Measurements from ENCODE around the gene FBN2. TPM values are rescaled to one million over a fixed set of nuclear protein-coding genes. Genes with fewer than 3 reads are reported as not detected.
A peak's percentile ranks its signal among the peaks of the same experiment; 100 is the strongest.

The FBN2 gene
- total and polyA plus RNA-seq, 2 experiments from 2014 or later: 725 to 2,094 TPM

GRCh38 chr5:128339585-128339984 lies 198.5 kb downstream of the FBN2 start:
- H3K4me1 ChIP-seq (ENCODE audit: low read depth): no peaks in the 10 kb centered on the region
- TF ChIP-seq CTCF (IDR thresholded peaks at IDR 0.05; ENCODE audit: low read depth, low read length): no peak
- peaks cover 100% of the 10 kb centered on the region for H3K36me3 ChIP-seq
- no peak for DNase-seq (ENCODE audit: low read depth in 1 of 2, low spot score in 1 of 2)
- peak overlapping the region; percentile 82 for H3K27ac ChIP-seq
- H3K27me3 ChIP-seq: no peaks in the 10 kb centered on the region
- H3K9me3 ChIP-seq (ENCODE audit: low read depth): no peaks in the 10 kb centered on the region
- H3K4me3 ChIP-seq: no peak overlapping the region

GRCh38 chr5:128338649-128339048 lies 199.4 kb downstream of the FBN2 start:
- no peak for DNase-seq (ENCODE audit: low read depth in 1 of 2, low spot score in 1 of 2)
- no peak for TF ChIP-seq CTCF (IDR thresholded peaks at IDR 0.05; ENCODE audit: low read depth, low read length)
- no peaks in the 10 kb centered on the region for H3K9me3 ChIP-seq (ENCODE audit: low read depth)
- peak overlapping the region; percentile 82 for H3K27ac ChIP-seq
- peaks cover 100% of the 10 kb centered on the region for H3K36me3 ChIP-seq
- no peaks in the 10 kb centered on the region for H3K27me3 ChIP-seq
- no peak overlapping the region for H3K4me3 ChIP-seq
- H3K4me1 ChIP-seq (ENCODE audit: low read depth): no peaks in the 10 kb centered on the region

GRCh38 chr5:128335339-128335738 lies 202.7 kb downstream of the FBN2 start:
- peaks cover 100% of the 10 kb centered on the region for H3K36me3 ChIP-seq

GRCh38 chr5:128334010-128334716 lies 203.9 kb downstream of the FBN2 start:
- H3K9me3 ChIP-seq (ENCODE audit: low read depth): no peaks in the 10 kb centered on the region
- H3K27me3 ChIP-seq: no peaks in the 10 kb centered on the region
- no peak for DNase-seq (ENCODE audit: low read depth in 1 of 2, low spot score in 1 of 2)
- no peaks in the 10 kb centered on the region for H3K4me1 ChIP-seq (ENCODE audit: low read depth)
- H3K27ac ChIP-seq: peak overlapping the region; percentile 82
- no peak for TF ChIP-seq CTCF (IDR thresholded peaks at IDR 0.05; ENCODE audit: low read depth, low read length)
- peaks cover 100% of the 10 kb centered on the region for H3K36me3 ChIP-seq
- H3K4me3 ChIP-seq: no peak overlapping the region

More at GRCh38 chr5:128335339-128335738, 202.7 kb downstream of the FBN2 start:
- no peak for DNase-seq (ENCODE audit: low read depth in 1 of 2, low spot score in 1 of 2)
- H3K4me3 ChIP-seq: no peak overlapping the region
- no peaks in the 10 kb centered on the region for H3K27me3 ChIP-seq
- H3K4me1 ChIP-seq (ENCODE audit: low read depth): no peaks in the 10 kb centered on the region
- TF ChIP-seq CTCF (IDR thresholded peaks at IDR 0.05; ENCODE audit: low read depth, low read length): no peak
- peak overlapping the region; percentile 82 for H3K27ac ChIP-seq
- no peaks in the 10 kb centered on the region for H3K9me3 ChIP-seq (ENCODE audit: low read depth)

- Histone ChIP-seq H3K4me1 (ENCODE audit: low read depth) (no peaks in the 10 kb centered on the region), H3K4me3 (no peak overlapping the region), H3K36me3 (peaks cover 100% of the 10 kb centered on the region), H3K27ac (peak overlapping the region; percentile 82), H3K27me3 (no peaks in the 10 kb centered on the region), H3K9me3 (ENCODE audit: low read depth) (no peaks in the 10 kb centered on the region)
- no peak for DNase-seq (ENCODE audit: low read depth in 1 of 2, low spot score in 1 of 2)
- no peak for TF ChIP-seq CTCF (IDR thresholded peaks at IDR 0.05; ENCODE audit: low read depth, low read length)
These were observed 206.8 kb downstream of the FBN2 start for GRCh38 chr5:128331261-128331660.

Data from cardiac muscle cell (in vitro differentiated cells and primary cell).